ENCODE results near the gene FOXP1.
A peak's percentile ranks its signal among the peaks of the same experiment; 100 is the strongest.

FOXP1 gene

GRCh38 chr3:71164881-71165280 lies 418.6 kb downstream of the FOXP1 start:
- Histone ChIP-seq H3K36me3 (replicated peaks; ENCODE audit: low read depth, low read length) (peaks cover 8% of the 10 kb centered on the region), H3K9ac (ENCODE audit: low read length) (no peak overlapping the region), H3K4me1 (ENCODE audit: low read length) (peaks cover 23% of the 10 kb centered on the region)

GRCh38 chr3:71163198-71163918 lies 420.2 kb downstream of the FOXP1 start:
- H3K27me3 ChIP-seq (ENCODE audit: low read depth, low read length), result no peaks in the 10 kb centered on the region
- H3K4me2 ChIP-seq (ENCODE audit: low read length), result no peak overlapping the region
- peaks cover 17% of the 10 kb centered on the region for H3K4me1 ChIP-seq (ENCODE audit: low read length)

More at GRCh38 chr3:71164881-71165280, 418.6 kb downstream of the FOXP1 start:
- no peaks in the 10 kb centered on the region for H3K27me3 ChIP-seq (ENCODE audit: low read depth, low read length)
- H3K9me3 ChIP-seq (ENCODE audit: insufficient read depth, low read length), result no peaks in the 10 kb centered on the region
- H4K20me1 ChIP-seq (ENCODE audit: insufficient read depth, low read length), result no peaks in the 10 kb centered on the region
- no peaks in the 10 kb centered on the region for H3K79me2 ChIP-seq (ENCODE audit: low read length)
- no peak overlapping the region for H3K4me2 ChIP-seq (ENCODE audit: low read length)
- TF ChIP-seq EZH2phosphoT487 (IDR thresholded peaks at IDR 0.05; ENCODE audit: low read depth) (no peak), CTCF (IDR thresholded peaks at IDR 0.05; ENCODE audit: low read depth, low read length) (no peak)
- no peak overlapping the region for H2AFZ ChIP-seq (ENCODE audit: low read depth, low read length)
- H3K4me3 ChIP-seq (ENCODE audit: low read length), result no peak overlapping the region
- H3K27ac ChIP-seq (ENCODE audit: low read length), result no peak overlapping the region

GRCh38 chr3:71162221-71162620 lies 421.3 kb downstream of the FOXP1 start:
- Histone ChIP-seq H3K9me3 (ENCODE audit: insufficient read depth, low read length) (no peaks in the 10 kb centered on the region), H4K20me1 (ENCODE audit: insufficient read depth, low read length) (no peaks in the 10 kb centered on the region), H3K4me2 (ENCODE audit: low read length) (no peak overlapping the region), H2AFZ (ENCODE audit: low read depth, low read length) (no peak overlapping the region), H3K27ac (ENCODE audit: low read length) (no peak overlapping the region), H3K9ac (ENCODE audit: low read length) (no peak overlapping the region), H3K27me3 (ENCODE audit: low read depth, low read length) (no peaks in the 10 kb centered on the region), H3K36me3 (replicated peaks; ENCODE audit: low read depth, low read length) (peaks cover 11% of the 10 kb centered on the region), H3K79me2 (ENCODE audit: low read length) (no peaks in the 10 kb centered on the region), H3K4me3 (ENCODE audit: low read length) (no peak overlapping the region), H3K4me1 (ENCODE audit: low read length) (peaks cover 11% of the 10 kb centered on the region)
- peak; percentile 50 for TF ChIP-seq CTCF (IDR thresholded peaks at IDR 0.05; ENCODE audit: low read depth, low read length)
- TF ChIP-seq EZH2phosphoT487 (IDR thresholded peaks at IDR 0.05; ENCODE audit: low read depth), result no peak

More at GRCh38 chr3:71163198-71163918, 420.2 kb downstream of the FOXP1 start:
- no peak overlapping the region for H3K9ac ChIP-seq (ENCODE audit: low read length)
- H3K79me2 ChIP-seq (ENCODE audit: low read length), result no peaks in the 10 kb centered on the region
- no peaks in the 10 kb centered on the region for H3K9me3 ChIP-seq (ENCODE audit: insufficient read depth, low read length)
- H2AFZ ChIP-seq (ENCODE audit: low read depth, low read length), result no peak overlapping the region
- no peak for TF ChIP-seq EZH2phosphoT487 (IDR thresholded peaks at IDR 0.05; ENCODE audit: low read depth)
- no peak for TF ChIP-seq CTCF (IDR thresholded peaks at IDR 0.05; ENCODE audit: low read depth, low read length)
- H3K4me3 ChIP-seq (ENCODE audit: low read length), result no peak overlapping the region
- H3K27ac ChIP-seq (ENCODE audit: low read length), result no peak overlapping the region
- H4K20me1 ChIP-seq (ENCODE audit: insufficient read depth, low read length), result no peaks in the 10 kb centered on the region
- H3K36me3 ChIP-seq (replicated peaks; ENCODE audit: low read depth, low read length), result peaks cover 11% of the 10 kb centered on the region

- no peak overlapping the region for H3K4me2 ChIP-seq (ENCODE audit: low read length)
- no peaks in the 10 kb centered on the region for H3K79me2 ChIP-seq (ENCODE audit: low read length)
- TF ChIP-seq EZH2phosphoT487 (IDR thresholded peaks at IDR 0.05; ENCODE audit: low read depth) (no peak), CTCF (IDR thresholded peaks at IDR 0.05; ENCODE audit: low read depth, low read length) (no peak)
- no peak overlapping the region for H3K27ac ChIP-seq (ENCODE audit: low read length)
- H3K4me1 ChIP-seq (ENCODE audit: low read length), result peaks cover 16% of the 10 kb centered on the region
- no peak overlapping the region for H2AFZ ChIP-seq (ENCODE audit: low read depth, low read length)
- H3K36me3 ChIP-seq (replicated peaks; ENCODE audit: low read depth, low read length), result peaks cover 11% of the 10 kb centered on the region
- no peak overlapping the region for H3K4me3 ChIP-seq (ENCODE audit: low read length)
- no peaks in the 10 kb centered on the region for H4K20me1 ChIP-seq (ENCODE audit: insufficient read depth, low read length)
- no peaks in the 10 kb centered on the region for H3K9me3 ChIP-seq (ENCODE audit: insufficient read depth, low read length)
- H3K27me3 ChIP-seq (ENCODE audit: low read depth, low read length), result no peaks in the 10 kb centered on the region
- no peak overlapping the region for H3K9ac ChIP-seq (ENCODE audit: low read length)
Observed at GRCh38 chr3:71160785-71161546, 422.6 kb downstream of the FOXP1 start.

All from OCI-LY3 (cell line).